PFSK-1 (cell line): ENCODE measurements around the gene SCAMP3.

ENCODE experiments used
- POLR2AphosphoS5 ChIP-seq: IDR thresholded peaks from 2 replicates; pipeline ENCODE4 v1.6.1; 2012; ENCODE audit warnings: low read depth, mild to moderate bottlenecking, control low read depth, low read length, moderate library complexity
- SIN3A ChIP-seq: IDR thresholded peaks from 2 replicates; pipeline ENCODE4 v1.6.1; 2012; ENCODE audit warnings: mild to moderate bottlenecking, low read length, moderate library complexity, borderline replicate concordance; ENCODE audit not compliant: insufficient read depth
- TAF1 ChIP-seq: IDR thresholded peaks from 2 replicates; pipeline ENCODE4 v1.6.1; 2012; ENCODE audit warnings: low read length, control low read depth, borderline replicate concordance; ENCODE audit not compliant: insufficient read depth
- TF ChIP-seq, protein P1 (sequence below), 2 experiments: IDR thresholded peaks; 2 replicates each; pipeline versions ENCODE4 v1.6.1 to v1.8.0; 2011 to 2012; ENCODE audit warnings: low read depth in 2 of 2, low read length in 2 of 2, control low read depth in 1 of 2, inconsistent platforms in 1 of 2, mild to moderate bottlenecking in 1 of 2, moderate library complexity in 1 of 2; ENCODE audit not compliant: insufficient read depth in 1 of 2

DNA sequence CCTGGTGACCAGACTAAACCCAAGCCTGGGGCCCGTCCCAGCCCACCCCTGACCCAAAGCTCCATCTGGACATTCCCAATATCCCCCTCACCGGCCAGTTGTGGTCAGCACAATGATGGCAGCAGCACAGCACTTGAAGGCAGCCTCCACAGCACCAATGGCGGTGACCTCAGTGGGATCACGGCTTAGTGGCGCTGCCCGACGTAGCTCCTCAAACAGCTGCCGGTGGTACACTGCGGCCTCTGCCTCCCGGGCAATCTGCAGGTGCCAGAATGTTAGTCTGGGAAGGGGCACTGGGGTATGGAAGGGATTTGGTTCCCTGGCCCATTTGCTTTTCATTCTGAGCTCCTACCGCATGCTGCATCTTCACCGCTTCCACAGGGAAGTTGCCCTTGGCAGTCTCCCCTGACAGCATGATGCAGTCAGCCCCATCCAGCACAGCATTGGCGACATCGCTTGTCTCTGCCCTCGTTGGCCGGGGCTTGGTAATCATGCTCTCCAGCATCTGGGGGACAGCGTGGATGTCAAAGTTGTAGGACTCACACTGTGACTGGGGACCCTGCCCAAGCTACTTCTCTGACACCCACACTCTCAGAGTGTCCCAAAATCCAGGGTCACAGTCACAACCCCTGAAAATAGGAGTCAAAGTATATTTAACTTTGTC, 31.1 kb upstream of the SCAMP3 start:
- TF ChIP-seq POLR2AphosphoS5, result no peak
- TF ChIP-seq SIN3A, result no peak
- no peak for TF ChIP-seq TAF1
- TF ChIP-seq, protein P1, sequence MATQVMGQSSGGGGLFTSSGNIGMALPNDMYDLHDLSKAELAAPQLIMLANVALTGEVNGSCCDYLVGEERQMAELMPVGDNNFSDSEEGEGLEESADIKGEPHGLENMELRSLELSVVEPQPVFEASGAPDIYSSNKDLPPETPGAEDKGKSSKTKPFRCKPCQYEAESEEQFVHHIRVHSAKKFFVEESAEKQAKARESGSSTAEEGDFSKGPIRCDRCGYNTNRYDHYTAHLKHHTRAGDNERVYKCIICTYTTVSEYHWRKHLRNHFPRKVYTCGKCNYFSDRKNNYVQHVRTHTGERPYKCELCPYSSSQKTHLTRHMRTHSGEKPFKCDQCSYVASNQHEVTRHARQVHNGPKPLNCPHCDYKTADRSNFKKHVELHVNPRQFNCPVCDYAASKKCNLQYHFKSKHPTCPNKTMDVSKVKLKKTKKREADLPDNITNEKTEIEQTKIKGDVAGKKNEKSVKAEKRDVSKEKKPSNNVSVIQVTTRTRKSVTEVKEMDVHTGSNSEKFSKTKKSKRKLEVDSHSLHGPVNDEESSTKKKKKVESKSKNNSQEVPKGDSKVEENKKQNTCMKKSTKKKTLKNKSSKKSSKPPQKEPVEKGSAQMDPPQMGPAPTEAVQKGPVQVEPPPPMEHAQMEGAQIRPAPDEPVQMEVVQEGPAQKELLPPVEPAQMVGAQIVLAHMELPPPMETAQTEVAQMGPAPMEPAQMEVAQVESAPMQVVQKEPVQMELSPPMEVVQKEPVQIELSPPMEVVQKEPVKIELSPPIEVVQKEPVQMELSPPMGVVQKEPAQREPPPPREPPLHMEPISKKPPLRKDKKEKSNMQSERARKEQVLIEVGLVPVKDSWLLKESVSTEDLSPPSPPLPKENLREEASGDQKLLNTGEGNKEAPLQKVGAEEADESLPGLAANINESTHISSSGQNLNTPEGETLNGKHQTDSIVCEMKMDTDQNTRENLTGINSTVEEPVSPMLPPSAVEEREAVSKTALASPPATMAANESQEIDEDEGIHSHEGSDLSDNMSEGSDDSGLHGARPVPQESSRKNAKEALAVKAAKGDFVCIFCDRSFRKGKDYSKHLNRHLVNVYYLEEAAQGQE (IDR thresholded peaks at IDR 0.05; ENCODE audit: insufficient read depth in 1 of 2, low read depth in 2 of 2, low read length in 2 of 2), result no peak
